Keratinocyte (primary cell): ENCODE results near the gene ADCY4. TPM values are rescaled to one million over a fixed set of nuclear protein-coding genes. Genes with fewer than 3 reads are reported as not detected.

Source experiments
- DNase-seq: peaks from one replicate; pipeline ENCODE4 v3.0.0-alpha.2; 2011; ENCODE audit warnings: low read depth, missing footprints, low spot score
- FAIRE-seq: peaks from 2 replicates; lab custom pipeline; 2011; peaks lifted over from hg19 to GRCh38; lab: Jason Lieb, UNC
- H2AFZ ChIP-seq: 2 replicates; pipeline ENCODE4 v1.6.0; 2012; ENCODE audit warnings: low read length, control low read depth, inconsistent platforms; ENCODE audit not compliant: control insufficient read depth
- H3K27ac ChIP-seq: 2 replicates; pipeline ENCODE4 v1.5.1; 2011; ENCODE audit warnings: low read length; ENCODE audit not compliant: control insufficient read depth, insufficient read depth
- H3K27me3 ChIP-seq: 3 replicates; pipeline ENCODE4 v1.6.0; 2011; ENCODE audit warnings: low read length; ENCODE audit not compliant: control insufficient read depth, insufficient read depth; ENCODE audit errors: extremely low read depth
- H3K36me3 ChIP-seq, 2 experiments: 2 replicates in 1 of 2; 3 replicates in 1 of 2; pipeline ENCODE4 v1.5.1; 2011; ENCODE audit warnings: low read length in 2 of 2, mild to moderate bottlenecking in 1 of 2; ENCODE audit not compliant: control insufficient read depth in 2 of 2, insufficient read depth in 2 of 2; ENCODE audit errors: extremely low read depth in 1 of 2
- H3K4me1 ChIP-seq: 3 replicates; pipeline ENCODE4 v1.5.1; 2011; ENCODE audit warnings: low read length; ENCODE audit not compliant: control insufficient read depth, insufficient read depth; ENCODE audit errors: extremely low read depth
- H3K4me2 ChIP-seq: 3 replicates; pipeline ENCODE4 v1.6.0; 2011; ENCODE audit warnings: low read depth, low read length; ENCODE audit not compliant: control insufficient read depth, insufficient read depth; ENCODE audit errors: extremely low read depth
- H3K4me3 ChIP-seq, 3 experiments: fragments of 200-600 bp in 1 of 3; sonication (generic) in 1 of 3; 2 replicates in 2 of 3; 3 replicates in 1 of 3; pipeline ENCODE4 v1.5.1; 2011 to 2016; ENCODE audit warnings: low read length in 3 of 3, mild to moderate bottlenecking in 3 of 3, control low read depth in 2 of 3, inconsistent platforms in 1 of 3, low read depth in 1 of 3, mixed read lengths in 1 of 3, mixed run types in 1 of 3, moderate library complexity in 1 of 3; ENCODE audit not compliant: control insufficient read depth in 2 of 3, insufficient read depth in 2 of 3; ENCODE audit errors: extremely low read depth in 1 of 3
- H3K79me2 ChIP-seq: 2 replicates; pipeline ENCODE4 v1.6.0; 2012; ENCODE audit warnings: low read length; ENCODE audit not compliant: control insufficient read depth, insufficient read depth
- H3K9ac ChIP-seq: 3 replicates; pipeline ENCODE4 v1.6.0; 2011; ENCODE audit warnings: low read length; ENCODE audit not compliant: control insufficient read depth, insufficient read depth; ENCODE audit errors: extremely low read depth
- H3K9me1 ChIP-seq: 3 replicates; pipeline ENCODE4 v1.6.0; 2011; ENCODE audit warnings: low read length; ENCODE audit not compliant: control insufficient read depth, insufficient read depth; ENCODE audit errors: extremely low read depth
- H3K9me3 ChIP-seq: 2 replicates; pipeline ENCODE4 v1.5.1; 2012; ENCODE audit warnings: low read depth, low read length; ENCODE audit not compliant: control insufficient read depth
- H4K20me1 ChIP-seq: 3 replicates; pipeline ENCODE4 v1.6.0; 2011; ENCODE audit warnings: low read length; ENCODE audit not compliant: control insufficient read depth, insufficient read depth; ENCODE audit errors: extremely low read depth
- CTCF ChIP-seq, 3 experiments: IDR thresholded peaks in 1 of 3; conservative IDR thresholded peaks in 1 of 3; optimal IDR thresholded peaks in 1 of 3; 2 replicates in 2 of 3; 3 replicates in 1 of 3; pipeline versions ENCODE3 to v1.5.1; 2011; ENCODE audit warnings: low read length in 3 of 3, mild to moderate bottlenecking in 3 of 3, moderate library complexity in 2 of 3, control low read depth in 1 of 3, inconsistent platforms in 1 of 3; ENCODE audit not compliant: insufficient read depth in 2 of 3; ENCODE audit errors: extremely low read depth in 1 of 3
- EZH2 ChIP-seq: IDR thresholded peaks from one replicate; pipeline ENCODE4 v1.6.1; 2012; ENCODE audit warnings: inconsistent platforms, mild to moderate bottlenecking, low read length, moderate library complexity
- dilution Hi-C: fragments of 300-500 bp; cut with MboI; formaldehyde crosslinking; loops from one replicate; pipeline ENCODE4 v1.7.0; 2020; ENCODE audit warnings: low sequenced_read_pairs; ENCODE audit not compliant: extremely low pct_ligation_motif_present
- polyA plus RNA-seq, 5 experiments: library from polyadenylated mRNA; depleted of rRNA in 3 of 5; stranded (reverse) in 3 of 5; stranded (forward) in 1 of 5; unstranded in 1 of 5; fragments of >200 nt; gene quantifications; 1 replicate in 1 of 5; 2 replicates in 3 of 5; 3 replicates in 1 of 5; pipeline versions ENCODE4 v1.2.1 to v1.2.3, GENCODE V29; 2011 to 2012; ENCODE audit warnings: missing spikeins in 2 of 5, low read depth in 1 of 5, low replicate concordance in 1 of 5

Gene ADCY4
- polyA plus RNA-seq, 1 donor (not counting 4 experiments of a cell fraction or from before 2014, with no cell fraction given): 0.21 TPM

GRCh38 chr14:24297190-24297964 is 37.5 kb downstream of the ADCY4 start:
- Histone ChIP-seq H3K27ac (peak overlapping the region; percentile 36), H4K20me1 (no peaks in the 10 kb centered on the region), H3K9ac (no peak overlapping the region), H3K36me3 (peaks cover 22 to 32% of the 10 kb centered on the region in 2 experiments), H3K9me3 (no peaks in the 10 kb centered on the region), H3K4me3 (no peak overlapping the region), H2AFZ (no peak overlapping the region), H3K4me1 (peaks cover 37% of the 10 kb centered on the region), H3K9me1 (no peaks in the 10 kb centered on the region), H3K4me2 (peak overlapping the region; percentile 16), H3K27me3 (no peaks in the 10 kb centered on the region), H3K79me2 (peaks cover 32% of the 10 kb centered on the region)
- DNase-seq (no peak), FAIRE-seq (no peak)
- TF ChIP-seq EZH2: no peak
- TF ChIP-seq CTCF (optimal IDR thresholded peaks at IDR 0.05 in 1 of 3, IDR thresholded peaks at IDR 0.05 in 1 of 3, conservative IDR thresholded peaks at IDR 0.05 in 1 of 3; ENCODE audit: extremely low read depth in 1 of 3, insufficient read depth in 2 of 3, low read length in 3 of 3): peak; percentile 47 to 71 (median 71)
- dilution Hi-C loops: no loop called here

GRCh38 chr14:24296341-24297157 is 38.3 kb downstream of the ADCY4 start:
- H3K79me2 ChIP-seq: peaks cover 29% of the 10 kb centered on the region
- DNase-seq (peak; percentile 96), FAIRE-seq (peak; percentile 86)
- dilution Hi-C loops: no loop called here
- no peaks in the 10 kb centered on the region for H3K9me1 ChIP-seq
- TF ChIP-seq CTCF (optimal IDR thresholded peaks at IDR 0.05 in 1 of 3, IDR thresholded peaks at IDR 0.05 in 1 of 3, conservative IDR thresholded peaks at IDR 0.05 in 1 of 3; ENCODE audit: extremely low read depth in 1 of 3, insufficient read depth in 2 of 3, low read length in 3 of 3) (peak; percentile 77 to 91 (median 87)), EZH2 (no peak)
- H3K4me3 ChIP-seq: no peak overlapping the region
- H2AFZ ChIP-seq: no peak overlapping the region
- H3K9me3 ChIP-seq: no peaks in the 10 kb centered on the region
- H3K36me3 ChIP-seq: peaks cover 24 to 32% of the 10 kb centered on the region in 2 experiments
- H4K20me1 ChIP-seq: no peaks in the 10 kb centered on the region
- H3K27ac ChIP-seq: peak overlapping the region; percentile 71
- peak overlapping the region; percentile 35 for H3K4me2 ChIP-seq
- peaks cover 37% of the 10 kb centered on the region for H3K4me1 ChIP-seq
- H3K27me3 ChIP-seq: no peaks in the 10 kb centered on the region
- H3K9ac ChIP-seq: peak overlapping the region; percentile 56
